GM03348 (cell line): ENCODE results near the gene ARHGEF10L.

Experiments used
- DNase-seq: peaks from one replicate; pipeline ENCODE4 v3.0.0; 2012; ENCODE audit warnings: low spot score

Gene ARHGEF10L

GRCh38 chr1:17635811-17636210 lies 96.3 kb downstream of the ARHGEF10L start:
- no peak for DNase-seq

DNA sequence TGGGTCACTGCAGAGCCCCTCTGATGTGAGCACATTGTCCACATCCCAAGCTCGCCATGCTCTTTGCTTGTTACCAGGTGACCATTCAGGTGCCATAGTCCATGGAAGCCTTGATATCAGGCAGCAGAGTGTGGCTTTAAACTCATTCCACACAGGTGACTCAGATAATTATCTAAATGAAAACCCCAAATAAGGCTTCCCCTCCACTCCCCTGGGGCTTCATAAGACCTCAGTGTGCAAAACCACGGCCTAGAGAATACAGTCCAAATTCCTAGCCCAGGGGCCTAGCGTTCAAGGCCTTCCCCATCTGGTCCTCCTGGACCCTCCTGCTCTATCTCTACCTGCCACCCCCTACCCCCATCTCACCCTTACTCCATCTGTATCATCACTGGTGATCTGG lies 97.1 kb downstream of the ARHGEF10L start:
- peak; percentile 51 for DNase-seq

- no peak for DNase-seq
These were observed 97.6 kb downstream of the ARHGEF10L start for GRCh38 chr1:17637055-17637454.

- DNase-seq: no peak
These were observed 100.3 kb downstream of the ARHGEF10L start for GRCh38 chr1:17639703-17640340.

GRCh38 chr1:17640393-17640792 lies 100.9 kb downstream of the ARHGEF10L start:
- no peak for DNase-seq

DNA sequence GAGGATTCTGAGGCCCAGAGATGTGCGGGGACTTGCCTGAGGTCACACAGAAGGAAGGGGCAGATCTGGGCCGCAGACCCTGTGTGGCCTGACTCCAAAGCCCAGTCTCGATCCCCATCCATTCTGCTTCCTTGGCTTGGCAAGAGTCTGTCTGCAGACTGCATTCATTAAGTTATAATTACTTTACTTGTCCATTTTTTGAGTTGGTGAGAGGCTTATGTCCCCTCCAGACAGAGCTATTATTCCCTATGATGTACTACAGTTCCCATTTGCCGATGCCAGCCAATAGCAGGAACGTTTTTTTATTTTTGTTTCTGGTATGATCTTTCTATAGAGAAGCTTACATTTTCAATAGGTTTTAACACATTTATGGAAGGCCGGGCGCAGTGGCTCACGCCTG lies 101.5 kb downstream of the ARHGEF10L start:
- no peak for DNase-seq

DNA sequence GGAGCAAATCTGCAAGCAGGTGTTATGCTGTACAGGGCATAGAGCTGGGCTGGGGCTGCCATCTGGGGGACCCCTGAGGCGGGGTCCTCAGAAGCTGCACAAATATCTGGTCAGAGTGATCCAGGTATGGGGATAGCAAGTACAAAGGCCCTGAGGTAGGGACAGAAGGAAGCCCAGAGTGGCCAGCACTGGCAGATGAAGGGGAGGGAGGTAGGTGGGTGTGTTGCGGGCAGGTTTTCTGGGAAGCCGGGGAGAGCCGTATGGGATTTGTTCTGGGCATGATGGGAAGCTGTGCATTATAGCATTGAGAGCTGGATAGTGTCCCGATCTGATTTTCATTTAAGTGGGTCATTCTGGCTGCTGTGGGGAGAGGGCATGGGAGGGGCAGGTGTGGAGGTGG lies 102.7 kb downstream of the ARHGEF10L start:
- no peak for DNase-seq

- no peak for DNase-seq
These were observed 103.4 kb downstream of the ARHGEF10L start for GRCh38 chr1:17642943-17643342.

DNA sequence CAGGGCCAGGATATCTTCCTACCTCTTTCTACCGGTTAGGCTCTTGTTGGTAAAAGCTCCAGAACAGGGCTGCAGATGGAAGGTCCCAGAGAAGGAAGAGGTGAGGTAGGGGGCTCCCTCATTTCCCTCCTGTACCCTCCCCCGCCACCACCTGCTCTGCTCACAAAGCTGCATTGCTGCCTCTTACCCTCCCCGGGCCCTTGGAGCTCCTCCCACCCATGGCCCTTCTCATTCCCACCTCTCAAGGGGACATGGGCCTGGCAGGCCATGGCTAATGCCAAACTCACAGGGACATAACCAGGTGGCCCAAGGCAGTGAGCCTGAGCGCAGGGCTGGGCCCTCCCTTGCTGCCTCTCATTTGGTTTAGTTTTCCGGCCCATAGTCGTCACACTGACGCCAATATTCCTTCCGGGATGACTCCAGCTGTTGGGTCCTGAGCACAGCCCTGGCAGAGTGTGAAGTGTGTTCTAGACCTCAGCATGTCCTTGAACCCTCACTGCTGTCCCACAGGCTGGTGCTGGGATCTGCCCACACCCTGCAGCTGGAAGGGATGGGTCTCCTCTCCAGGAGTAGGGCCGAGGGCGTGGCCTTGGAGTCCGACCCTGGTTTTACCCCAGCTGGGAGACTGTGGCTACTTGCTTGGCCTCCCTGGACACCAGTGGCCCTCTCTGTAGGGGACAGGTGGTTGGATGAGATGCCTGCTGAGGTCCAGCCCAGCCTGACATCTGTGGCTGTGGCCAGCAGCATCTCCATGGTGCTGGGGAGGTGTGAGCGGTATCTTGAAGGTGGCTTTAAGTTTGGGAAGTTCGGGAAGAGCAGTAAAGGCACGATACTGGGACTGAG lies 104.6 kb downstream of the ARHGEF10L start:
- DNase-seq: no peak

DNA sequence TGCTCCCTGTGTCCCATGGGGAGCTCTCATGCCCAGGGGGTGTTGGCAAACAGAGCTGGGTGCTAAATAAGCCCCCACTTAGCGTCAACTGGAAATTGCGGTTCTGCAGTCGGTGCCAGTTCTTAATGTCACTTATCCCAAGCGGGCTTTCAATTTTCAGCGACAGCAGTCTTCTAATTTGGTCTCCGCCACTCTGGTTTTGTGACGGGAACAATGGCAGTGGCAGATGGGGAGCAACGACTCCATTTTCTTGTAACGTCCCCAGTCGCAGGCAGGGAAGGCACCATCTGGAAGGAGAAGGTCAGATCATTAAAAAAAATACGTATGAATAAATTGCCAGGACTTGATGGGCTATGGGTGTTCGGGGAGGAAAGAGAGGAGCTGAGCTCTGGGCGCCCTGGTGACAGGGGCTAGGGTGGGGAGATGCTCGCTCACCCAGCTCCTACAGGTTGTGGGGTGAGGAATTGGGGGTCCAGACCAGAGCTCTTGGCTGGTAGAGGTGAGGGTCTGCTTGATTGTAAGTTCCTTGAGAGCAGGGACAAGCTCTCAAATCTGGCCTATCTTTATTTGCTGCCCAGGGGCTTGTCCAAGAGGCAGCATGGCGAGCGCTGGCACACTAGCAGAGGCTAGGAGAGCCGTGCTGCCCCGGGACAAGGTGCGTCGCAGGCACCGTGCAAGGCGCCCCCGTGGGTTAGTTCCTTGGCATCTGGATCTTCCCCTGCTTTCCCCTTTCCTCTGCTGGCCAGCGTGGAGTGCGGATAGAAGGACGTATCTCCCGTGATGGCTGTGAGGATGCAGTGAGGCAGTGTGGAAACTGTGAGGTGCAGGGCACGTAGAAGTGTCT lies 105.8 kb downstream of the ARHGEF10L start:
- no peak for DNase-seq

GRCh38 chr1:17646444-17647280 lies 107.2 kb downstream of the ARHGEF10L start:
- no peak for DNase-seq

DNA sequence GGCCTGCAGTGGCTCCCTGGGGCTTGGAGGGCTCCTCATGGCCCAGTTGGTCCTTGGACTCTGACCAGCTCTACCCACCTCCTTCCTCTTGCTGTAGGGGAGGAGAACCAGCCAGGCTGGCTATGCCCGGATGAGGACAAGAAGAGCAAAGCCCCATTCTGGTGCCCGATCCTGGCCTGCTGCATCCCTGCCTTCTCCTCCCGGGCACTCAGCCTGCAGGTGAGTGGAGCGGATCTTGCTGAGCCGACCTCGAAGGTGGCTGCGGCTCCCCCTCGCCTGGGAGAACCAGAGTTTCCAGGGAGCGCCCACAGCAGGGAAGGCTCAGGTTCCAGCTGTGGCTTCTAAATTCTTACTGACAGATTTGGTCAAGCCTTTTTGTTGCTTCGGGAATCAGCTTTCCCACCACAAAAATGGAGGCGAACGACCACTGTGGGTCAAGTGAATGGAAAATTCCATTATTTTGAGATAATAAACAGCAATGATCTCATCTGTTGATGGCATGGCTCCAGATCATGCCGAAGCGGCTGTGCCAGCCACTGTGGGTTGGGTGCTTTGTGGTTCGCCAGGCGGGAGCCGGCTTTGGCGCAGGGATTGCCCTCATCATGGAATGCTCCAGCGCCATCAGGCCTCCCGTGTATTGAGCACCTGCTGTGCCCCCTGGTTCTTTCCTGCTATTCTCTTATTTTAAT lies 109.1 kb downstream of the ARHGEF10L start:
- no peak for DNase-seq

- DNase-seq: no peak
These were observed 110.0 kb downstream of the ARHGEF10L start for GRCh38 chr1:17649371-17650106.

GRCh38 chr1:17653276-17653675 lies 113.8 kb downstream of the ARHGEF10L start:
- DNase-seq: no peak

DNA sequence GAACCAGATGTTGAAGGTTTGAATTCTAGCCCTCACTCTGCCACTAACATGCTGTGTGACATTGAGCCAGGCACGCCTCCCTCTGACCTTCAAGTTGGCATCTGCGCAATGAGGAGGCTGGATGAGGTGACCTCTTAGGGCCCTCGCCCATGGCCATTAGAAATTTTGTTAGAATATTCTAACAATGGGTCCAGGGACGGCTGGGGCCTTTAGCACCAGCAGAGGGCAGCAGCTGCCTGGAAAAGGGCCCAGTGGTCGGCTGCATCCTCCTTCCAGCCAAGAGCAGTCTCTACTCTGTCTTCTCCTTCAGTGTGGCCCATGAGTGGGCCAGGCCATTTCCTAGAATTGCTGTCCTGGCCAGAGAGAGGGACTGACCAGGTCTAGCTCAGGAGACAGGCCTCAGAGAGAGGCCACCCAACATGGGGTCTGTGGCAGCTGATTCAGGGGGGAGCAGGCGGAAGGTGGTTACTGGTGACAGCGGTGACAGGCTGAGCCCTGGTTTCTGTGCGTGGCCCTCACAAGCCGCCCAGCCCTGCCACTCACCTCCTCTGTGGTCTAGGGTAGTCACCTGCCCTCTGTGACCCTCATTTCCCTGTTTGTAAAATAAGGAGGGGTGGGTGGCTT lies 114.3 kb downstream of the ARHGEF10L start:
- DNase-seq: peak; percentile 87

DNA sequence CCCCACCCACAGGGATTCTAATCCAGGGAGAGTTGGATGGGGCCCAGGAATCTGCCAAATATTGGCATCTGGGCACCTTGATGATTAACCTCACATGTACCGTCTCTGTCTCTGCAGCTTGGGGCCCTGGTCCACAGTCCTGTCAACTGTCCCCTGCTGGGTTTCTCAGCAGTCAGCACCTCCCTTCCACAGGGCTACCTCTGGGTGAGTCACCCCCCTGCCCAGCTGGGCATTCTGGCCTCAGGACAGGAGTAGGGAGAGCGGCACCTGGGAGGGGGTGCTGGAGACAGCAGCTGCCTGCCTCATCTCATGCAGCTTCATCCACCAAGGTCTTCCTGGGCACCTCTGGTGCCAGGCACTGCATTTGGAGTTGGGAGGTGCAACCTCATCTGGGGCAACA lies 115.0 kb downstream of the ARHGEF10L start:
- no peak for DNase-seq

- no peak for DNase-seq
These were observed 115.7 kb downstream of the ARHGEF10L start for GRCh38 chr1:17655169-17655568.

DNA sequence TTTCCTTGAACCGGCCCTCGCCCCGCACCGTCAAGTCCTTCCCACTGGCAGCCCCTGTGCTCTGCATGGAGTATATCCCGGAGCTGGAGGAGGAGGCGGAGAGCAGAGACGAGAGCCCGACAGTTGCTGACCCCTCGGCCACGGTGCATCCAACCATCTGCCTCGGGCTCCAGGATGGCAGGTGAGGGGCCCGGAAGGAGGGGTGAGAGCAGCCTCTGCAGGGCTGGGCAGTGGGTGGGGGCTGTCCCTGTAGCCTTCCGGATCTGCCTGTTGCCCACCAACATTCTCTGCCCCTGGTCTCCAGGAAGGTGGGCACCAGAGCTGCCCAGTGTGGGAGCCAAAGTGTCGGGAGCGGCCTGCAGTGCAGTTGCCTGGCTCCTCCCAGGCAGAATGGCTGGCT lies 116.4 kb downstream of the ARHGEF10L start:
- no peak for DNase-seq

- DNase-seq: no peak
These were observed 117.9 kb downstream of the ARHGEF10L start for GRCh38 chr1:17657436-17657835.

GRCh38 chr1:17658837-17659236 lies 119.3 kb downstream of the ARHGEF10L start:
- DNase-seq: no peak
